Measurements from ENCODE around the gene UBE4B.
A peak's percentile ranks its signal among the peaks of the same experiment; 100 is the strongest.
"Not testable (repeated sequence)": the region's sequence is repeated elsewhere in the genome, so short reads cannot be mapped to it uniquely, and the experiment has no call there.

The UBE4B gene

GRCh38 chr1:10177876-10178275 lies 145.1 kb downstream of the UBE4B start:
- no peak for DNase-seq (ENCODE audit: low read depth)

GRCh38 chr1:10178597-10179405 lies 146.0 kb downstream of the UBE4B start:
- DNase-seq (ENCODE audit: low read depth), result peak; percentile 26

GRCh38 chr1:10179406-10180091 lies 146.8 kb downstream of the UBE4B start:
- DNase-seq (ENCODE audit: low read depth), result no peak

GRCh38 chr1:10181154-10181553 lies 148.4 kb downstream of the UBE4B start:
- DNase-seq (ENCODE audit: low read depth), result peak; percentile 80

DNA sequence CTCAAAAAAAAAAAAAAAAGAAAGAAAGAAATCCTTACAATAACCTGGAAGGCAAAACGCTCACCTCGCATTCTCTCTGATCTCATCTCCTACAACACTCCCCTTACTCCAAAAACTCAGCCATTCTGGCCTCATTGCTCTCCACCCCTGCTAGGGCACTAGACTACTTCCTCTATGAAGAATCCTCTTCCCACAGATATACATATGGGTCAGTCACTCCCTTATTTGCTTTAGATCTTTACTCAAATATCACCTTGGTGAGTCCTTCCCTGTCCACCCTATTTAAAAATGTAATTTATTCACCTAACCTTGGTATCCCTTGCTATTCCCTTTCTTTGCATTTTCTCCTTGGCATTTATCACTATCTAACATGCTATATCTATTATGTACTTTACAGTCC lies 153.0 kb downstream of the UBE4B start:
- DNase-seq (ENCODE audit: low read depth), result no peak

DNA sequence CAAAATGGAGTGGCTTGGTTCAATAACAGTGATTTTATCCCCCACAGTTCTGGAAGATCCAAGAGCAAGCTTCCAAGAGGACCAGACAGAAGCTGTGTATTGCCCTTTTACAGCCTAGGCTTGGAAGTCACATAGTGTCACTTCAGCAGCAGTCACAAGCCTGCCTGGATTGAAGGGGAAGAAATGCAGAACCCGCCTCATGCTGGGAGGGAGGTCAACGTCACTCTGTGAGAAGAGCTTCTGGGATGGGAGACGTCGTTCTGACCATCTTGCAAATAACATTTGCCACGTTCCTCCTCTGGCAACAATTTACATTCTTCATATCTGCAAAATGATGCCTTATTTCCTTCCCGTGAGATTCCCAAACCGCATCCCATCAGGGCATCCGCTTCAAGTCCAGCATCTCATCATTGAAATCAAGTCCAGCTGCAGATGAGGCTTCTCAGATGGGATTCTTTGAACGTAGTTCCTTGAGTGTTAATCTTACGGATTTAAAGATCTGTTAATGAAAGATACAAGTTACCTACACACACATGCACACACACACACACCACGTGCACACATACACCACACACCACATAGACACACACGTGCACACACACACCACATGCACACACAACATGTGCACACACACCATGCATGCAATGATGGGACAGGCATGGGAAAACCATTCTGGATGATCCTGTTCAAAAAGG lies 153.7 kb downstream of the UBE4B start:
- DNase-seq (ENCODE audit: low read depth), result peak; percentile 76

- DNase-seq (ENCODE audit: low read depth), result no peak
These were observed 154.2 kb downstream of the UBE4B start for GRCh38 chr1:10187026-10187334.

GRCh38 chr1:10188133-10188650 lies 155.4 kb downstream of the UBE4B start:
- no peak for DNase-seq (ENCODE audit: low read depth)

GRCh38 chr1:10189659-10190058 lies 156.9 kb downstream of the UBE4B start:
- DNase-seq (ENCODE audit: low read depth), result no peak

- DNase-seq (ENCODE audit: low read depth), result no peak
These were observed 159.5 kb downstream of the UBE4B start for GRCh38 chr1:10192263-10192662.

DNA sequence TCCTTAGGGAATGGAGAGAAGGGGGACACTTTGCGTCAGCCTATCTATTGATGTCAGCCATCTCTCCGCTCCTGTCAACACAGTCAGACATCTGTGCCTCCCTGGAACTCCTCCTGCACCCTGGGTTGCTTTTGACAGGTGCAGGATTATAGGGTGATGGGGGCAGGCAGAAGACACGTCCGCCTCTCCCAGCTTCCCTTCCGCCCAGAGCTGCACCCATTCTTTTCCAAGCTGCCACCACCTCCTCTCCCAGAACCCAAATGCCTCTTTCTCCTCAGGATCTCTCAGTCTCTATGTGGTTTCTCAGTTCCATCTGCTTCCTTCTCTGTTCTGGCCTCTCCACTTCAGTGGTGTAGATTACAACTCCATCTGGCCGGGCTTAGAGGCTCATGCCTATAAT lies 160.5 kb downstream of the UBE4B start:
- no peak for DNase-seq (ENCODE audit: low read depth)

- DNase-seq (ENCODE audit: low read depth), result no peak
These were observed 162.8 kb downstream of the UBE4B start for GRCh38 chr1:10195570-10195969.

DNA sequence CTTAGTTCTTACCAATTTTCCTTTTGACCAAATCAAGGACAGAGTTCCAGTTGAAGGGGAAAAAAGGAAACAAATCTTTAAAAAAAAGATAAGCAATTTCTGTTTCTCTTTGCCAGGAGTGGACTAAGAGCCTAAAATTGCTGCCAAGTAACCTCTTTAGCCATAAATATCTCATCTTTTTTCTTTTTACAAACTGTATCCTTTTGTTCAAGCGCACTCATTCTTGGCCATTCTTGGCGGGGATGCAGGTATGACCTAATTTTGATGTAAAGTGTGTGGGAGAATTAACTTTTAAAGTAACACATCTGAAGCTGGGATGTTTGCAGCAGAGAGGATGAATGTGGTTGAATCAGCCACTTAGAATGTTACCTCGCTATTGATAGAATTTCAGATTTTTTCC lies 164.2 kb downstream of the UBE4B start:
- DNase-seq (ENCODE audit: low read depth), result no peak

GRCh38 chr1:10200620-10201019 lies 167.9 kb downstream of the UBE4B start:
- no peak for DNase-seq (ENCODE audit: low read depth)

GRCh38 chr1:10204003-10204642 lies 171.4 kb downstream of the UBE4B start:
- DNase-seq (ENCODE audit: low read depth), result no peak

GRCh38 chr1:10205206-10205605 lies 172.4 kb downstream of the UBE4B start:
- DNase-seq (ENCODE audit: low read depth), result not testable (repeated sequence)

GRCh38 chr1:10207810-10208209 lies 175.1 kb downstream of the UBE4B start:
- no peak for DNase-seq (ENCODE audit: low read depth)

DNA sequence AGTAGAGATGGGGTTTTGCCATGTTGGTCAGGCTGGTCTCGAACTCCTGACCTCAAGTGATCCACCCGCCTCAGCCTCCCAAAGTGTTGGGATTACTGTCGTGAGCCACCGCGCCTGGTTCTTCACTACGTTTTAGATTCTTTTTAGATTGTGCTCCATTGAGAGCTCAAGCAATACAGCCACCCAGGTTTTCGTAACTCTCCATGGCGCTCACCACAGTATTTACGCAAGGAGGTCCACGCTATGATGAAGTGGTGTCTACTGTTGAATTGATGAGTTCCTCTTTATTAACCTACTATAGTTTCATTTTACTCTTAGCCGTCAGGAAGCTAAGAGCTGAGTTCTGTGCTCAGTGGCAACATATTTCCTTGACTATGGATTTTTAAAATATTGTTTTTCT lies 175.8 kb downstream of the UBE4B start:
- DNase-seq (ENCODE audit: low read depth), result no peak

DNA sequence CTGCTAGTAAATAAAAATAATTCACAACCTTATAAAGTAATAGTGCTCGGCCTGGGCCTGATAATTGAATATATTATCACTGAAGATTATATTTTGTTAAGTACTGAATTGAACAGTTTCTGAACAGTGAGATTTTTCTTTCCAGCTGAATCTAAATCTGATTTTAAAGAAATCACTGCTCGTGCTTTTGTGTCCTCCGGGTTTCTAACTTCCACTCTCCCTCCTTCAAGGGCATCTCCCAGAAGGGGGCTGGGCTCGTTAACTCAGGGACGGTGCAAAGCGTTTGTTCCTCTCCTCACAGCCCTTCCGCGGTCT lies 176.8 kb downstream of the UBE4B start:
- DNase-seq (ENCODE audit: low read depth), result no peak

DNA sequence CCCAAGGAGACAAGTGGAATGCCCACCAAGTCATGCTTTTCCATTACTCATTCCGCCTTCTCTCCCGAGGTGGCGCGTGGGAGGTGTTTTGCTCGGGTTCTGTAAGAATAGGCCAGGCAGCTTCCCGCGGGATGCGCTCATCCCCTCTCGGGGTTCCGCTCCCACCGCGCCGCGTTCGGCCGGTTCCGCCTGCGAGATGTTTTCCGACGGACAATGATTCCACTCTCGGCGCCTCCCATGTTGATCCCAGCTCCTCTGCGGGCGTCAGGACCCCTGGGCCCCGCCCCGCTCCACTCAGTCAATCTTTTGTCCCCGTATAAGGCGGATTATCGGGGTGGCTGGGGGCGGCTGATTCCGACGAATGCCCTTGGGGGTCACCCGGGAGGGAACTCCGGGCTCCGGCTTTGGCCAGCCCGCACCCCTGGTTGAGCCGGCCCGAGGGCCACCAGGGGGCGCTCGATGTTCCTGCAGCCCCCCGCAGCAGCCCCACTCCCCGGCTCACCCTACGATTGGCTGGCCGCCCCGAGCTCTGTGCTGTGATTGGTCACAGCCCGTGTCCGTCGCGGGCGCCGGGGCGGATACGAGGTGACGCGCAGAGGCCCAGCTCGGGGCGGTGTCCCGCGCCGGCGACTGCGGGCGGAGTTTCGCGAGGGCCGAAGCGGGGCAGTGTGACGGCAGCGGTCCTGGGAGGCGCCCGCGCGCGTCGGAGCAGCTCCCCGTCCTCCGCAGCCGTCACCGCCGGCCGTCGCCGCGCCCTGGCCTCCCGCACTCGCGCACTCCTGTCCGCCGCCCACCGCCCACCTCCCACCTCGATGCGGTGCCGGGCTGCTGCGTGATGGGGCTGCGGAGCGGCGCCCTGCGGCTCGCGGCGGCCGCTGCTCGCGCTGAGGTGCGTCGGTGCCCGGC lies 177.4 kb downstream of the UBE4B start, which contains the start of gene KIF1B:
Gene KIF1B (plus strand): TSS at position 666 of the 906 bp plus-strand sequence. CDS start 21,759 bp downstream, outside the sequence.
- DNase-seq (ENCODE audit: low read depth), result peak; percentile 99
